ENCODE data around the gene GDE1.

- TF ChIP-seq CTCF (conservative IDR thresholded peaks at IDR 0.05; ENCODE audit: low read length) = no peak
- TF ChIP-seq EZH2phosphoT487 (IDR thresholded peaks at IDR 0.05; ENCODE audit: borderline replicate concordance) = no peak
Observed at GRCh38 chr16:19499006-19499405, 22.9 kb downstream of the GDE1 start.
